CD14-positive monocyte (primary cell): ENCODE results near the gene ALDH5A1. TPM values are rescaled to one million over a fixed set of nuclear protein-coding genes. Genes with fewer than 3 reads are reported as not detected.
A peak's percentile ranks its signal among the peaks of the same experiment; 100 is the strongest.

ENCODE experiments used
- DNase-seq, 3 donors: peaks; one replicate each; pipeline ENCODE4 v3.0.0-alpha.2; 2011 to 2022
- H2AFZ ChIP-seq: 2 replicates; pipeline ENCODE4 v1.6.0; 2012; ENCODE audit warnings: mild to moderate bottlenecking, low read depth, low read length, inconsistent platforms; ENCODE audit not compliant: insufficient read depth, poor library complexity, severe bottlenecking
- H3K27ac ChIP-seq, 2 donors: 1 replicate in 1 of 2; 2 replicates in 1 of 2; pipeline ENCODE4 v1.5.1; 2012 to 2013; ENCODE audit warnings: low read length in 2 of 2, control low read depth in 1 of 2, inconsistent platforms in 1 of 2, low read depth in 1 of 2, mild to moderate bottlenecking in 1 of 2
- H3K27me3 ChIP-seq, 2 donors: one replicate each; pipeline versions ENCODE4 v1.6.0 to v1.6.1; 2011 to 2013; ENCODE audit warnings: low read length in 2 of 2; ENCODE audit not compliant: control insufficient read depth in 2 of 2, insufficient read depth in 2 of 2
- H3K36me3 ChIP-seq, 2 donors: replicated peaks in 1 of 2; 1 replicate in 1 of 2; 2 replicates in 1 of 2; pipeline versions ENCODE4 v1.5.1 to v1.6.1; 2012 to 2013; ENCODE audit warnings: low read length in 2 of 2, control low read depth in 1 of 2, inconsistent platforms in 1 of 2, mild to moderate bottlenecking in 1 of 2; ENCODE audit not compliant: insufficient read depth in 2 of 2, control insufficient read depth in 1 of 2
- H3K4me1 ChIP-seq, 2 donors: 1 replicate in 1 of 2; 2 replicates in 1 of 2; pipeline versions ENCODE4 v1.5.1 to v1.6.1; 2012 to 2013; ENCODE audit warnings: low read length in 2 of 2, control low read depth in 1 of 2, inconsistent platforms in 1 of 2, mild to moderate bottlenecking in 1 of 2, moderate library complexity in 1 of 2; ENCODE audit not compliant: insufficient read depth in 2 of 2, control insufficient read depth in 1 of 2
- H3K4me2 ChIP-seq: replicated peaks from 2 replicates; pipeline ENCODE3; 2012; ENCODE audit warnings: low read length, moderate library complexity, mild to moderate bottlenecking; ENCODE audit not compliant: poor library complexity, severe bottlenecking; ENCODE audit errors: extremely low read depth
- H3K4me3 ChIP-seq, 3 experiments: fragments of 200-600 bp in 1 of 3; sonication (generic) in 1 of 3; replicated peaks in 1 of 3; 1 replicate in 2 of 3; 2 replicates in 1 of 3; pipeline ENCODE4 v1.5.1; 2011 to 2013; ENCODE audit warnings: low read length in 3 of 3, mild to moderate bottlenecking in 3 of 3, control low read depth in 2 of 3, low read depth in 2 of 3, inconsistent platforms in 1 of 3, moderate library complexity in 1 of 3
- H3K79me2 ChIP-seq: 2 replicates; pipeline ENCODE4 v1.6.0; 2012; ENCODE audit warnings: mild to moderate bottlenecking, control low read depth, inconsistent platforms, low read length, moderate library complexity; ENCODE audit not compliant: insufficient read depth
- H3K9ac ChIP-seq: 2 replicates; pipeline ENCODE4 v1.6.0; 2017; ENCODE audit warnings: low read length, mild to moderate bottlenecking; ENCODE audit not compliant: insufficient read depth, poor library complexity, severe bottlenecking
- H3K9me3 ChIP-seq, 2 donors: replicated peaks in 1 of 2; 1 replicate in 1 of 2; 2 replicates in 1 of 2; pipeline versions ENCODE4 v1.5.1 to v1.6.1; 2012 to 2013; ENCODE audit warnings: low read length in 2 of 2, control low read depth in 1 of 2; ENCODE audit not compliant: control insufficient read depth in 1 of 2, insufficient read depth in 1 of 2
- H4K20me1 ChIP-seq: 2 replicates; pipeline ENCODE4 v1.6.0; 2012; ENCODE audit warnings: mild to moderate bottlenecking, low read length, control low read depth, moderate library complexity; ENCODE audit not compliant: insufficient read depth
- H3K27ac Mint-ChIP-seq, 7 donors: one replicate each; pipeline ENCODE4 v1.8.0; 2020; ENCODE audit warnings: mild to moderate bottlenecking in 7 of 7, mixed read lengths in 7 of 7, moderate library complexity in 6 of 7, inconsistent platforms in 2 of 7
- H3K27me3 Mint-ChIP-seq, 3 donors: one replicate each; pipeline ENCODE4 v1.8.0; 2021 to 2022; ENCODE audit warnings: low read depth in 3 of 3, mild to moderate bottlenecking in 3 of 3, mixed read lengths in 3 of 3, moderate library complexity in 3 of 3, inconsistent platforms in 1 of 3
- H3K36me3 Mint-ChIP-seq, 2 donors: one replicate each; pipeline ENCODE4 v1.8.0; 2020; ENCODE audit warnings: mixed read lengths in 2 of 2, inconsistent platforms in 1 of 2, mild to moderate bottlenecking in 1 of 2
- H3K4me1 Mint-ChIP-seq: one replicate; pipeline ENCODE4 v1.8.0; 2020; ENCODE audit warnings: mild to moderate bottlenecking, mixed read lengths
- H3K4me3 Mint-ChIP-seq, 2 donors: one replicate each; pipeline ENCODE4 v1.8.0; 2020; ENCODE audit warnings: mild to moderate bottlenecking in 2 of 2, mixed read lengths in 2 of 2, moderate library complexity in 1 of 2
- H3K9me3 Mint-ChIP-seq, 7 donors: one replicate each; pipeline ENCODE4 v1.8.0; 2020 to 2022; ENCODE audit warnings: mixed read lengths in 7 of 7, mild to moderate bottlenecking in 6 of 7, moderate library complexity in 6 of 7, inconsistent platforms in 2 of 7
- CTCF ChIP-seq: fragments of 200-600 bp; IDR thresholded peaks from one replicate; pipeline ENCODE4 v1.8.0; 2022; ENCODE audit warnings: antibody characterized with exemption, mild to moderate bottlenecking
- WGBS: methylation state at CpG from one replicate; pipeline ENCODE4 v1.1.5; 2013; ENCODE audit warnings: missing lambda C conversion rate; ENCODE audit not compliant: insufficient coverage; 5-methylcytosine and 5-hydroxymethylcytosine counted together
- intact Hi-C, 2 donors: fragments of 100-400 bp; cut with micrococcal nuclease; formaldehyde crosslinking; loops; one replicate each; pipeline versions ENCODE4 v1.15.0 to v1.15.1; 2023
- polyA plus RNA-seq, 3 donors: library from polyadenylated mRNA; depleted of rRNA in 1 of 3; unstranded in 2 of 3; stranded (reverse) in 1 of 3; fragments of 300-500 nt in 2 of 3; fragments of >200 nt in 1 of 3; fragmentation: Illumina TruSeq in 2 of 3; gene quantifications; 1 replicate in 2 of 3; 2 replicates in 1 of 3; pipeline ENCODE4 v1.2.3, GENCODE V29; 2012 to 2021

The ALDH5A1 gene
- polyA plus RNA-seq, 3 donors = 0.04 to 0.33 (median 0.17) TPM

GRCh38 chr6:24545691-24546090 lies 50.9 kb downstream of the ALDH5A1 start:
- no peak overlapping the region for H3K27ac ChIP-seq
- no peaks in the 10 kb centered on the region for H3K36me3 ChIP-seq
- no peaks in the 10 kb centered on the region for H3K27me3 ChIP-seq
- H3K4me3 ChIP-seq = no peak overlapping the region
- no peak overlapping the region for H3K4me2 ChIP-seq
- no peaks in the 10 kb centered on the region for H3K36me3 Mint-ChIP-seq
- no peak for TF ChIP-seq CTCF
- peaks cover 5 to 7% (median 7%) of the 10 kb centered on the region in 3 donors for H3K27me3 Mint-ChIP-seq
- H3K4me1 Mint-ChIP-seq = peaks cover 6% of the 10 kb centered on the region
- no peaks in the 10 kb centered on the region for H3K4me1 ChIP-seq
- peak overlapping the region in 1 of 2 donors; percentile 16 for H3K4me3 Mint-ChIP-seq
- DNase-seq = no peak
- 93% methylated on average over 3 of the region's 3 CpGs for WGBS
- no peak overlapping the region for H3K27ac Mint-ChIP-seq
- H3K9me3 ChIP-seq = no peaks in the 10 kb centered on the region
- H3K9ac ChIP-seq = no peak overlapping the region
- H3K9me3 Mint-ChIP-seq = no peaks in the 10 kb centered on the region
- H3K79me2 ChIP-seq = no peaks in the 10 kb centered on the region
- intact Hi-C loops = no loop called here
- no peak overlapping the region for H2AFZ ChIP-seq
- no peaks in the 10 kb centered on the region for H4K20me1 ChIP-seq

- Mint-ChIP-seq H3K36me3 (no peaks in the 10 kb centered on the region), H3K4me1 (peaks cover 6% of the 10 kb centered on the region)
These were observed 51.7 kb downstream of the ALDH5A1 start for GRCh38 chr6:24546439-24546838.

More at GRCh38 chr6:24546439-24546838, 51.7 kb downstream of the ALDH5A1 start:
- Histone ChIP-seq H3K27me3 (no peaks in the 10 kb centered on the region), H3K79me2 (no peaks in the 10 kb centered on the region), H3K36me3 (no peaks in the 10 kb centered on the region), H3K9me3 (no peaks in the 10 kb centered on the region), H3K27ac (no peak overlapping the region), H3K4me1 (no peaks in the 10 kb centered on the region), H2AFZ (no peak overlapping the region), H3K4me2 (no peak overlapping the region), H3K4me3 (no peak overlapping the region), H4K20me1 (no peaks in the 10 kb centered on the region), H3K9ac (no peak overlapping the region)
- intact Hi-C loops = no loop called here
- TF ChIP-seq CTCF = no peak
- Mint-ChIP-seq H3K27ac (no peak overlapping the region), H3K27me3 (peaks cover 5 to 9% (median 7%) of the 10 kb centered on the region in 3 donors), H3K4me3 (no peak overlapping the region), H3K9me3 (no peaks in the 10 kb centered on the region)
- WGBS = 96% methylated on average over 5 of the region's 7 CpGs
- DNase-seq = no peak
